ENCODE results near the gene KAZALD1.

The KAZALD1 gene

GRCh38 chr10:101021692-101022251 lies 40.0 kb upstream of the KAZALD1 start:
- no peak for DNase-seq (ENCODE audit: low read depth)
- no peak for TF ChIP-seq CTCF (IDR thresholded peaks at IDR 0.05; ENCODE audit: low read depth, low read length, missing control alignments)
- in situ Hi-C loops (cut with HindIII; ENCODE audit: low sequenced_read_pairs), result no loop called here
- H3K4me3 ChIP-seq (ENCODE audit: low read depth, low read length), result no peak overlapping the region

- in situ Hi-C loops (cut with HindIII; ENCODE audit: low sequenced_read_pairs), result no loop called here
Measured at GRCh38 chr10:101022967-101023705, 38.7 kb upstream of the KAZALD1 start.

GRCh38 chr10:101027106-101027720 lies 34.6 kb upstream of the KAZALD1 start:
- in situ Hi-C loops (cut with HindIII; ENCODE audit: low sequenced_read_pairs), result no loop called here
- DNase-seq (ENCODE audit: low read depth), result no peak
- no peak overlapping the region for H3K4me3 ChIP-seq (ENCODE audit: low read depth, low read length)
- no peak for TF ChIP-seq CTCF (IDR thresholded peaks at IDR 0.05; ENCODE audit: low read depth, low read length, missing control alignments)

More at GRCh38 chr10:101022967-101023705, 38.7 kb upstream of the KAZALD1 start:
- no peak for DNase-seq (ENCODE audit: low read depth)
- no peak overlapping the region for H3K4me3 ChIP-seq (ENCODE audit: low read depth, low read length)
- no peak for TF ChIP-seq CTCF (IDR thresholded peaks at IDR 0.05; ENCODE audit: low read depth, low read length, missing control alignments)

GRCh38 chr10:101028446-101029337 lies 33.1 kb upstream of the KAZALD1 start:
- no peak for DNase-seq (ENCODE audit: low read depth)
- no peak for TF ChIP-seq CTCF (IDR thresholded peaks at IDR 0.05; ENCODE audit: low read depth, low read length, missing control alignments)
- in situ Hi-C loops (cut with HindIII; ENCODE audit: low sequenced_read_pairs), result no loop called here
- no peak overlapping the region for H3K4me3 ChIP-seq (ENCODE audit: low read depth, low read length)

GRCh38 chr10:101029520-101030295 lies 32.1 kb upstream of the KAZALD1 start:
- in situ Hi-C loops (cut with HindIII; ENCODE audit: low sequenced_read_pairs), result loop anchor here (5.0 kb wide), 1 partner anchor 32 kb away; the partner anchor contains the start of gene LZTS2
- H3K4me3 ChIP-seq (ENCODE audit: low read depth, low read length), result no peak overlapping the region
- no peak for DNase-seq (ENCODE audit: low read depth)
- no peak for TF ChIP-seq CTCF (IDR thresholded peaks at IDR 0.05; ENCODE audit: low read depth, low read length, missing control alignments)
